B cell (primary cell): ENCODE data around the gene FNDC7. TPM values are rescaled to one million over a fixed set of nuclear protein-coding genes. Genes with fewer than 3 reads are reported as not detected.

ENCODE experiments used
- ATAC-seq: fragments of 200-7000 bp; cut with Tn5 transposase; one replicate; pipeline ENCODE4 v1.10.0; 2021; ENCODE audit warnings: low read depth, mild to moderate bottlenecking, moderate number of reproducible peaks, moderate library complexity
- CTCF ChIA-PET: fragments of 350-600 bp; sonication (Branson Sonifier 250); formaldehyde crosslinking; loops from one replicate; lab custom pipeline; 2021; ENCODE audit warnings: antibody characterized with exemption, inconsistent platforms; lab: Charles Lee
- POLR2A ChIA-PET: fragments of 350-600 bp; sonication (Branson Sonifier 250); formaldehyde crosslinking; loops from one replicate; lab custom pipeline; 2021; ENCODE audit warnings: antibody characterized with exemption; lab: Charles Lee
- DNase-seq: peaks from one replicate; pipeline ENCODE4 v3.0.0; 2013
- H2AFZ ChIP-seq: 2 replicates; pipeline ENCODE4 v1.6.1; 2012; ENCODE audit warnings: mild to moderate bottlenecking, low read depth, low read length; ENCODE audit not compliant: insufficient read depth, poor library complexity, severe bottlenecking
- H3K27ac ChIP-seq, 2 donors: 1 replicate in 1 of 2; 2 replicates in 1 of 2; pipeline ENCODE4 v1.5.1; 2012 to 2013; ENCODE audit warnings: low read length in 2 of 2, mild to moderate bottlenecking in 2 of 2, moderate library complexity in 1 of 2
- H3K27me3 ChIP-seq, 4 experiments: fragments of 200-600 bp in 1 of 4; sonication (generic) in 1 of 4; replicated peaks in 1 of 4; 1 replicate in 2 of 4; 2 replicates in 2 of 4; pipeline versions ENCODE4 v1.6.1 to v1.7.0; 2013 to 2016; ENCODE audit warnings: low read length in 3 of 4, mild to moderate bottlenecking in 2 of 4, mixed read lengths in 1 of 4, moderate library complexity in 1 of 4; ENCODE audit not compliant: insufficient read depth in 4 of 4, control insufficient read depth in 3 of 4; ENCODE audit errors: control extremely low read depth in 1 of 4
- H3K36me3 ChIP-seq, 2 experiments: replicated peaks in 1 of 2; 1 replicate in 1 of 2; 2 replicates in 1 of 2; pipeline versions ENCODE4 v1.6.1 to v1.7.1; 2013; ENCODE audit warnings: low read length in 1 of 2; ENCODE audit not compliant: insufficient read depth in 2 of 2, control insufficient read depth in 1 of 2; ENCODE audit errors: control extremely low read depth in 1 of 2, extremely low read depth in 1 of 2
- H3K4me1 ChIP-seq, 2 donors: fragments of 200-600 bp in 1 of 2; sonication (generic) in 1 of 2; 1 replicate in 1 of 2; 2 replicates in 1 of 2; pipeline versions ENCODE4 v1.5.1 to v1.6.1; 2013 to 2017; ENCODE audit warnings: low read length in 2 of 2; ENCODE audit not compliant: control insufficient read depth in 2 of 2, insufficient read depth in 2 of 2
- H3K4me2 ChIP-seq: replicated peaks from 2 replicates; pipeline ENCODE3; 2012; ENCODE audit warnings: mild to moderate bottlenecking, low read depth, low read length; ENCODE audit not compliant: poor library complexity, severe bottlenecking
- H3K4me3 ChIP-seq, 5 experiments: fragments of 200-600 bp in 1 of 5; sonication (generic) in 1 of 5; 1 replicate in 3 of 5; 2 replicates in 2 of 5; pipeline versions ENCODE4 v1.5.1 to v1.7.0; 2011 to 2016; ENCODE audit warnings: low read length in 4 of 5, mild to moderate bottlenecking in 4 of 5, low read depth in 2 of 5, control low read depth in 1 of 5, moderate library complexity in 1 of 5; ENCODE audit not compliant: insufficient read depth in 1 of 5; ENCODE audit errors: control extremely low read depth in 1 of 5, extremely low read depth in 1 of 5
- H3K79me2 ChIP-seq: fragments of 200-600 bp; sonication (generic); one replicate; pipeline ENCODE4 v1.6.0; 2016; ENCODE audit warnings: low read length; ENCODE audit not compliant: control insufficient read depth, insufficient read depth
- H3K9ac ChIP-seq: fragments of 200-600 bp; sonication (generic); 2 replicates; pipeline ENCODE4 v1.6.1; 2017; ENCODE audit warnings: mild to moderate bottlenecking, low read length, moderate library complexity
- H3K9me3 ChIP-seq, 3 donors: one replicate each; pipeline versions ENCODE4 v1.6.1 to v1.7.1; 2013; ENCODE audit warnings: low read length in 2 of 3; ENCODE audit not compliant: control insufficient read depth in 2 of 3, insufficient read depth in 1 of 3; ENCODE audit errors: control extremely low read depth in 1 of 3
- H4K20me1 ChIP-seq: 2 replicates; pipeline ENCODE4 v1.6.0; 2012; ENCODE audit warnings: mild to moderate bottlenecking, low read length; ENCODE audit not compliant: insufficient read depth, control insufficient read depth, poor library complexity, severe bottlenecking
- H3K27ac Mint-ChIP-seq: one replicate; pipeline ENCODE4 v1.8.0; 2021; ENCODE audit warnings: mixed read lengths
- H3K27me3 Mint-ChIP-seq: one replicate; pipeline ENCODE4 v1.8.0; 2021; ENCODE audit warnings: mixed read lengths
- H3K4me1 Mint-ChIP-seq: one replicate; pipeline ENCODE4 v1.8.0; 2021; ENCODE audit warnings: mixed read lengths
- H3K4me3 Mint-ChIP-seq: one replicate; pipeline ENCODE4 v1.8.0; 2021; ENCODE audit warnings: mixed read lengths
- H3K9me3 Mint-ChIP-seq: one replicate; pipeline ENCODE4 v1.8.0; 2022; ENCODE audit warnings: mixed read lengths; ENCODE audit not compliant: insufficient read depth
- EZH2 ChIP-seq: IDR thresholded peaks from 2 replicates; pipeline ENCODE4 v1.6.1; 2012; ENCODE audit warnings: borderline replicate concordance, low read depth, mild to moderate bottlenecking, moderate library complexity, low read length; ENCODE audit not compliant: insufficient read depth, poor library complexity, severe bottlenecking
- WGBS: methylation state at CpG from one replicate; pipeline ENCODE4 v1.1.5; 2013; ENCODE audit warnings: missing lambda C conversion rate; ENCODE audit not compliant: insufficient coverage; 5-methylcytosine and 5-hydroxymethylcytosine counted together
- intact Hi-C: fragments of 100-400 bp; cut with micrococcal nuclease; formaldehyde crosslinking; loops from one replicate; pipeline ENCODE4 v1.10.0; 2022
- polyA plus RNA-seq: library from polyadenylated mRNA; depleted of rRNA; stranded (reverse); fragments of >200 nt; gene quantifications from 2 replicates; pipeline ENCODE4 v1.2.3, GENCODE V29; 2012
- total RNA-seq, 2 donors: library from RNA; stranded (reverse); fragments of 120-200 nt in 1 of 2; gene quantifications; 1 replicate in 1 of 2; 2 replicates in 1 of 2; pipeline versions ENCODE4 v1.2.3 to v1.2.4, GENCODE V29; 2013 to 2022
- TF ChIP-seq, protein P1 (sequence below): fragments of 200-600 bp; IDR thresholded peaks from one replicate; pipeline ENCODE4 v1.8.0; 2022; ENCODE audit warnings: antibody characterized with exemption, mild to moderate bottlenecking

The FNDC7 gene
- total and polyA plus RNA-seq, 2 donors (not counting 1 experiment from before 2014, with no cell fraction given) = 0.17 TPM; not detected in 1

DNA sequence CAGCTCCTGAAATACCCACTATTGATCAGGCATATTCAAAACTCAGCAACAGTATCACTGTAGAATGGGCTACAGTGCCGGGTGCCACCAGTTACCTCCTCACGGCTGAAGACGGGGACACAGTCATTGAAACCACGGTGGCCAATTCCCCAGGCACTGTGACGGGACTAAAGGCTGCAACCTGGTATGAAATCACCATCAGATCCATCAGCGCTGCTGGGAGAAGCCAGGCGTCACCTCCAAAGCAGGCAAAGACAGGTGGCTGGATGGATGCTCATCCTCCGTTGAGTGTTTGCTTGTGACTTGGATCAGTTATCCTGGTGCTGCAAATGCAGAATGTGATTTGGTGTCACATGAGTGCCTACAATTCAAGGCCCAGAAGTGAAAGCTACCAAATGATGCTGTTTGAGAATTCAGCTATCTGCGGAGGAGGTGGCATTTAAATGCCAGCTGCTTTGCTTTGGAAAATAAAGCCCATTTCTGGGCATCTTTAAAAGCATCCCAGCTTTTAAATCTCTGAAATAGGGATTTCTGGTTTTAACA is 5.1 kb downstream of the FNDC7 start:
- H3K4me1 ChIP-seq = no peaks in the 10 kb centered on the region
- DNase-seq (no peak), ATAC-seq (no peak)
- H4K20me1 ChIP-seq = no peaks in the 10 kb centered on the region
- intact Hi-C loops = no loop called here
- CTCF ChIA-PET = interaction anchor here (1.4 kb wide), 1 partner anchor 75 kb away, joined by 3 read pairs; no protein-coding TSS in a partner anchor
- no peak for TF ChIP-seq EZH2
- TF ChIP-seq, protein P1, sequence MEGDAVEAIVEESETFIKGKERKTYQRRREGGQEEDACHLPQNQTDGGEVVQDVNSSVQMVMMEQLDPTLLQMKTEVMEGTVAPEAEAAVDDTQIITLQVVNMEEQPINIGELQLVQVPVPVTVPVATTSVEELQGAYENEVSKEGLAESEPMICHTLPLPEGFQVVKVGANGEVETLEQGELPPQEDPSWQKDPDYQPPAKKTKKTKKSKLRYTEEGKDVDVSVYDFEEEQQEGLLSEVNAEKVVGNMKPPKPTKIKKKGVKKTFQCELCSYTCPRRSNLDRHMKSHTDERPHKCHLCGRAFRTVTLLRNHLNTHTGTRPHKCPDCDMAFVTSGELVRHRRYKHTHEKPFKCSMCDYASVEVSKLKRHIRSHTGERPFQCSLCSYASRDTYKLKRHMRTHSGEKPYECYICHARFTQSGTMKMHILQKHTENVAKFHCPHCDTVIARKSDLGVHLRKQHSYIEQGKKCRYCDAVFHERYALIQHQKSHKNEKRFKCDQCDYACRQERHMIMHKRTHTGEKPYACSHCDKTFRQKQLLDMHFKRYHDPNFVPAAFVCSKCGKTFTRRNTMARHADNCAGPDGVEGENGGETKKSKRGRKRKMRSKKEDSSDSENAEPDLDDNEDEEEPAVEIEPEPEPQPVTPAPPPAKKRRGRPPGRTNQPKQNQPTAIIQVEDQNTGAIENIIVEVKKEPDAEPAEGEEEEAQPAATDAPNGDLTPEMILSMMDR = no peak
- H3K9me3 ChIP-seq = no peaks in the 10 kb centered on the region
- H3K79me2 ChIP-seq = no peaks in the 10 kb centered on the region
- no peak overlapping the region for H3K27ac ChIP-seq
- H3K4me3 ChIP-seq = no peak overlapping the region
- H2AFZ ChIP-seq = no peak overlapping the region
- Mint-ChIP-seq H3K4me1 (no peaks in the 10 kb centered on the region), H3K4me3 (no peak overlapping the region), H3K9me3 (no peaks in the 10 kb centered on the region), H3K27me3 (peaks cover 20% of the 10 kb centered on the region), H3K27ac (no peak overlapping the region)
- POLR2A ChIA-PET = no interaction called here
- H3K27me3 ChIP-seq = no peaks in the 10 kb centered on the region
- H3K36me3 ChIP-seq = no peaks in the 10 kb centered on the region
- WGBS = 93% methylated on average over 9 of the region's 9 CpGs
- H3K4me2 ChIP-seq = no peak overlapping the region
- H3K9ac ChIP-seq = no peak overlapping the region

DNA sequence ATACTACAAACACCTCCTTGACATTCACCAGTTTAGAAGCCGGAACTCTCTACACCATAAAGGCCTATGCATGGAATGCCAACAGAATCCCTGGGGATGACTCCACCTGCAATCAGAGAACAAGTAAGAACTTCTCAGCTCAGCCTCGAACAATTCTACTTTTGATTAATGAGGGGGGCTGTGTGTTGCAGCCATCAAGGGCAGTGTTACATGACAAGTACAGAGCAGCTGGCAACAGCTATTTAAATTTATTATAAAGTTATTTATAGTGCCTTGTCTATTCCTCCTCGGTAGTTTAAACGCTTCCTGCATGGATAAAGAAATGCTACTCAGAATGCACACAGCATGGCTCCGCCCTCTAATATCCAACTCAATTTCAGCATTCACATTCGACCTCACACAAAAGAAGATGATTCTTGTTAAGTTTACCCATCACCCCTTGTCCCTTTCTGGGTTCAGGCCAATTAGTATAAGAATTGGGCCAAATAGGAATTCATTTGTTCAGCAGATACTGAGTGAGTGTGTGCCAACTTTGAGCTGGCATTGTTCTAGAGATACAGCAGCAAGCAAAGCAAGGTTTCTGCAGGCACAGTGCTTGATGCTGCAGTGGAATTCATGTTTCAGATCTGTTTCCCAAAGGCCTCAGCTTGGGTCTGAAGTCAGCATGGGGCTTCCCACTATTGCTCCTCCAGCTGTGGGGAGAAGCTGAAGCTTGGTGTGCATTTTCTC is 6.4 kb downstream of the FNDC7 start:
- 90% methylated on average over 2 of the region's 6 CpGs for WGBS
- Mint-ChIP-seq H3K27ac (no peak overlapping the region), H3K4me3 (no peak overlapping the region), H3K4me1 (no peaks in the 10 kb centered on the region), H3K9me3 (no peaks in the 10 kb centered on the region), H3K27me3 (peaks cover 20% of the 10 kb centered on the region)
- TF ChIP-seq, protein P1 = no peak
- TF ChIP-seq EZH2 = no peak
- ChIA-PET CTCF (no interaction called here), POLR2A (no interaction called here)
- no peak overlapping the region for H3K27ac ChIP-seq
- no peak overlapping the region for H3K4me2 ChIP-seq
- no peak overlapping the region for H3K4me3 ChIP-seq
- intact Hi-C loops = no loop called here
- no peak overlapping the region for H3K9ac ChIP-seq
- no peak for ATAC-seq
- no peaks in the 10 kb centered on the region for H3K9me3 ChIP-seq
- H2AFZ ChIP-seq = no peak overlapping the region
- H3K79me2 ChIP-seq = no peaks in the 10 kb centered on the region
- no peak for DNase-seq
- H3K4me1 ChIP-seq = no peaks in the 10 kb centered on the region
- no peaks in the 10 kb centered on the region for H3K27me3 ChIP-seq
- no peaks in the 10 kb centered on the region for H4K20me1 ChIP-seq
- no peaks in the 10 kb centered on the region for H3K36me3 ChIP-seq
